Measurements from ENCODE around the gene CAMK2D. TPM values are rescaled to one million over a fixed set of nuclear protein-coding genes. Genes with fewer than 3 reads are reported as not detected.

CAMK2D gene
- total RNA-seq, 1 experiment from 2014 or later, result 19.9 TPM

DNA sequence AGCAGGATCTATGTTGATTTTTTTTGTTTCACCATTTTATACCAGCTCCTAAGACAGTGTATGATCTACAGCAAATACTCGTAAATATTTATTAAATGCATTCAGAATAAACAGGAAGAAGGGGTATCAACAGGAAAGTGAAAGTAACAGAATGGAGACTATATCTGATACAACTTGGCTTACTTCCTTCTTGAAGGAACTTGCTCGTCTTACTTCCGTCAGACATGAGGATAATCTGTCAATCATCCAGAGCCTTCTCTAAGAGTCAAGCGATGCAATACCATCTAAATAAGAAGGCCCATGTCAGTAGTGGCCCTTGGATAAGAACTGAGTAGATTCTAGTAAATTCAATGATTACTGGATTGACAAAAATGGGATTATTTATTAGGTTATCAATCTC is 84.2 kb downstream of the CAMK2D start:
- H3K4me3 ChIP-seq, result no peak overlapping the region
- H3K36me3 ChIP-seq, result peaks cover 8% of the 10 kb centered on the region; the same call in 1 of the 2 replicates
- H3K27me3 ChIP-seq, result no peaks in the 10 kb centered on the region
- 0 out of 2 replicates have a peak, but pooled peaks cover 1% of the 10 kb centered on the region for H3K9me3 ChIP-seq
- DNase-seq, result no peak

DNA sequence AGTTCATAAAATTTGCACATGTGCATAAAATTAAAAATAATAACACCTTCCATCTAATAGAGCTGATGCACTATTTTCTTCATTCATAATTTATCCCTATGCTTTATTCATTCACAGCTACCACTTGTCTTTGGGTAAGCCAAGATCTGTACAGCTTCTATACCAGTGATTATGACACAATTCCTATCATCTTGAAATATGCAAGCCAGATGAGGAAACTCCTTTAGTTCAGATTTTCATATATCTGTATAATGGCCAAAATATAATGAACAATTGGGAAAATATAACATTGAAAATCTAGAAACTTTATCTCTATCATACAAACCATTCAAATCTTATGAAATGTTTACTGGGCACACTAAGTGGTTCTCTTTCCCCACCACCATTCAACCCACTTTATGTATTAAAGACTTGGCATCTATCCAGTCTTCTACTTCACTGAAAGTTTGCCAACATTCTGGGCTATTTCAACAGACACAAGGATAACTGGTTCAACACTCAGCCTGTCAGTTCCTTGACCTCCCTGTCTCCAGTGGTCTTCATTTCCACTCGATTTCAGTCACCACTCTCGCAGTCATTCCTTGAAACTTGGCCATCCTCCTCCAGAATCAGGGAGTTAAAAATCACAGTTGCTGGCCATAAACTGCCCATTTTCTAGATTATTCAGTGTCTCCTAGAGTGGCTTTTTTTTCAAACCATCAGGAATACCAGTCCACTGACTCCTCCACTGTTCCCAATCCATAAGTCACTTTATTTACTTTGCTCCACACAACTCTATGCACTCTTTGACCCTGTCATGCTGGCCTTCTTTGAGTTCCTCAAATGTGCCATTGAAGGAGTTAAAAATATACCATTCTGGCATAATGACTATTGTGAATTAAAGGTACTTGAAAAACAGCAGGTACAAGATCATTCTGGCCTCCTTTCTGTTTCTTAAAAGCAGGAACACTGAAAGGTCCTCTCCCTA is 85.5 kb downstream of the CAMK2D start:
- 0 out of 2 replicates have a peak, but pooled peaks cover 1% of the 10 kb centered on the region for H3K9me3 ChIP-seq
- no peaks in the 10 kb centered on the region for H3K27me3 ChIP-seq
- H3K4me3 ChIP-seq, result no peak overlapping the region
- peaks cover 8% of the 10 kb centered on the region; the same call in 1 of the 2 replicates for H3K36me3 ChIP-seq
- DNase-seq, result no peak

DNA sequence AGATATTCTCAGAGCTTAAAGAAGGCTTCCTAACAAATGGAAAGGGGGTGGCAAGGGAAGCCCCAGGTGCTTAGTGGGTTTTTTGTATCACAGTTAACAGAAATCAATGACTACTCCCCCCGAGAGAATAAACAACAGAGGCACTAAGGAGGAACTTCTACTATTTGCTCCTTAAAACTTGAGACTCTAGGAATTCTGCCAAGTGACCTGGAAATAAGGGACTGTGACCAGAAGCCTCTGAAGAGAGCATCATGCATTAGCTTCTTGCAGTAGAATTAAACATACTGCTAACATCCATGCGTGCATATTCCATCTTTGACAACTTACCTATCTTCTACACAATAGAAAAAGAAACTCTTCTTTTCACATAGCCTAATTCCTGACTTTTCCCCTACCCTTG is 86.8 kb downstream of the CAMK2D start:
- Histone ChIP-seq H3K9me3 (0 out of 2 replicates have a peak, but pooled peaks cover 1% of the 10 kb centered on the region), H3K36me3 (peaks cover 8% of the 10 kb centered on the region; the same call in 1 of the 2 replicates), H3K4me3 (no peak overlapping the region), H3K27me3 (no peaks in the 10 kb centered on the region)
- DNase-seq, result no peak

DNA sequence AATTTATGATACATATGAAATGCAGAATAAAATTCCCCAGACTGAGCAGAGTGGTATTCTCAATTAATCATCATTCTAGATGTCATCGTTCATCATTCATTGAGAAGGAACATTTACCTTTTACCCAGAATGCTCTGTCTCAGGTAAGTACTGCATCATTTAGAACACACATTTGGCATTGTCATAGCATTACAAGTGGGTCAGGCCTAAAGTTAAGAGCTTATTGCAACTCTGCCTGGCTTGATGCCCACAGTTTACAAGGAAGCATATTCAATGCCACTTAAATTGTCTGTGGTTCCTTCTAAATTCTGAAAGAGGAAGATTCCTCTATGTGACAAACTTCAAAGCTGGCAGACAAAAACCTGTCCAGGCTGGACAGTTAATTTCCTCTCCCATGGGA is 87.3 kb downstream of the CAMK2D start:
- no peak for DNase-seq
- no peaks in the 10 kb centered on the region for H3K27me3 ChIP-seq
- H3K9me3 ChIP-seq, result 0 out of 2 replicates have a peak, but pooled peaks cover 1% of the 10 kb centered on the region
- peaks cover 10% of the 10 kb centered on the region; the same call in 1 of the 2 replicates for H3K36me3 ChIP-seq
- H3K4me3 ChIP-seq, result no peak overlapping the region

DNA sequence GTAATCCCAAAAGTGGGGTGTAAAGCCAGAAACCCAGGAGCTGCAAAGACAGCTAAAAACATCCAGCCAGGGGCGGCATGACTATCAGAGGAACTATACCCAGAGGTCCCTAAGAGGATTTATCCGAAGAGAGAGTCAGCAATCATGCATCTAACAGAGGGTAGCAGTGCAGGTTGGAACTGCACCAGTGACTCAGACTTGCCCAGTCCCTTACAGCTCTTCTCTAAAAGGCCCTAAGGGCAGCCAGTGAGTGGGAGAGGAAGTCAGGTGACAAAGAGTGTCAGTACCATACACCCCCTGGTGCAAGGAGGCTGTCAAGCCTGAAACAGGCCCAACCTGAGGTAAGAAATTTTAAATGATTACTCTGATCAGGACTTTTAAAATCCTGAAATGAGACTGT is 88.1 kb downstream of the CAMK2D start:
- peak; percentile 9 for DNase-seq
- Histone ChIP-seq H3K9me3 (0 out of 2 replicates have a peak, but pooled peaks cover 1% of the 10 kb centered on the region), H3K27me3 (no peaks in the 10 kb centered on the region), H3K4me3 (no peak overlapping the region), H3K36me3 (peaks cover 8% of the 10 kb centered on the region; the same call in 1 of the 2 replicates)

DNA sequence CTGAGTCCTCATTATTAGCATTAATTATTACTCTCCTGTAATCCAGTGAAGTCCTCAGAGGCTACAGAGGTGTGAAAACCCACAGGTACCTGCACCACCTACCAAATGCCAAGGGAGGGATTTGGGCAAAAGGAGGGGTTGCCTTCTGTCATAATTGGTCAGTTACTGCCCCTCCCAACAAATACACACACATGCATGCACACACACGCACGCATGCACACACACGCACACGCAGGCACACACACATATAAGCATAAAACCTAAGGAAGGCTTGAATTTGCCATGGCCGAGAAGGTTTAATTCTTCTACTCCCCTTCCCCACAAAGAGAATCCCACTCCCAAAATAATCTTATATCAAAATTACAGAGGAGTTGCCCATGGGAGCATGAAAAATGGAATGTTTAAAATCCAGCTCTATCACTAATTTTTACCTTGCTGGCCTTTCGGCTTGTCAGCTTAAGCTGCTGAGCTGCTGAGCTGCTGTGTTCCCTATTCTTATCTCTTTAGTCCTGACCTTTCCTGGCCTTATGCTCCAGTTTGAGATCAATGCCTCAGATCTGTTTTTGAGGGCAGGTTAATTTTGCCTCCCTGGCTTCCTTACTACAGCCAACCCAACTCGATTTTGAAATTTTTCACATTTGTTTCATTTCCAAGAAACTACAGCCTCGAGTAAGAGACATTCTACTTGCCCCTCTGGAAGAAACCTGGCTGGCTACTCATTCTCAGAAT is 95.0 kb downstream of the CAMK2D start:
- H3K4me3 ChIP-seq, result no peak overlapping the region
- H3K36me3 ChIP-seq, result peaks cover 2% of the 10 kb centered on the region; the same call in 1 of the 2 replicates
- DNase-seq, result no peak
- no peaks in the 10 kb centered on the region for H3K27me3 ChIP-seq
- H3K9me3 ChIP-seq, result no peaks in the 10 kb centered on the region

DNA sequence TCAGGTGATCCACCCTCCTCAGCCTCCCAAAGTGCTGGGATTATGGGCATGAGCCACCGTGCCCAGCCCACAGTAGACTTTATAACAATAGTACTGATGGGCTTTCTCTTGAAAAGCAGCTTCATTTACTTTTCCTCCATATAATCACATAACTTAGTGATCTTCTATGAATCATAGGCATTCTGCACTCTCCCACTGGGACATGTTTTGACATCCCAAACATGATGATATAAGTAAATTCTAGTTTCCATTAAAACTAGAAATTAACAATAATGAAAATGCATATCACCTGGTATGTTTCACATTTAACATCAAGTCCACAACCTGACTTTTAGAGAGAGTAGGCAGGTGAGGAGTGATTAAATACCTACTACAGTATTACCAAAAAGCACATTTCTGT is 96.5 kb downstream of the CAMK2D start:
- H3K9me3 ChIP-seq, result no peaks in the 10 kb centered on the region
- peaks cover 2% of the 10 kb centered on the region; the same call in 1 of the 2 replicates for H3K36me3 ChIP-seq
- DNase-seq, result no peak
- no peaks in the 10 kb centered on the region for H3K27me3 ChIP-seq
- no peak overlapping the region for H3K4me3 ChIP-seq

DNA sequence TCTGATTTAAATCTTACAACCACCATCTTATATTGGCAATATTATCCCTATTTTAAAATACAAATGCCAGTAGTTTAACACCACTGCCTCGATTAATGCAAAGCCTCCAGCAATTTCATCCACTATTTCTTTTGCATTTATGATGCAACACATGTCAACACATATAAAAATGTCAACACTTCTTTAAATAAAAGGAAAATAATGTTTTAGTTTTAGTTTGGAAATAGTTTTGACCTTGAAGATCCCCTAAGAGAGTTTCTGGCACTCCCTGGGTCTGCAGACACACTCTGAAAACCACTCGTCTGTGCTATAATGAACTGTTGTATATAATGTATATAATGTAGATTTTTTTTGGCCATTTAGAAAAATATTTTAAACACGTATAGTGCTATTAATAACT is 99.0 kb downstream of the CAMK2D start:
- no peak for DNase-seq
- H3K36me3 ChIP-seq, result no peaks in the 10 kb centered on the region
- no peaks in the 10 kb centered on the region for H3K27me3 ChIP-seq

DNA sequence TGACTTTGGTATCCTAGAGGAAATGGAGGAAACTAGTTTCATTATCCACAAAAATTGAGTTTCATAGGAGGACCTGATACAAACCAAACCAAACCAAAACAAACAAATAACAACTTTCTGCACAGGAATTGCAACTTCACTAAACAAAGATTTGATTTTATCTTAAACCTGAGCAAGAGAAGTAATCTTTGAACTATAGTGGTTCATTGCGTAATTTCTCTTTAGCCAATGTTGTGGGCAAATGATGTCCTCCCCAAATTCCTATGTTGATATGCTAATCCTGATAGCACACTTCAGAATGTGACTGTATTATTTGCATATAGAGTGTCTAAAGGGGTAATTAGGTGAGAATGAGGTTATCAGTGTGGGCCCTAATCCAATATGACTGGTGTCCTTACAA is 102.4 kb downstream of the CAMK2D start:
- no peaks in the 10 kb centered on the region for H3K9me3 ChIP-seq
- no peaks in the 10 kb centered on the region for H3K27me3 ChIP-seq
- no peaks in the 10 kb centered on the region for H3K36me3 ChIP-seq
- H3K4me3 ChIP-seq, result no peak overlapping the region
- no peak for DNase-seq

More for the DNA sequence above, 99.0 kb downstream of the CAMK2D start:
- Histone ChIP-seq H3K9me3 (no peaks in the 10 kb centered on the region), H3K4me3 (no peak overlapping the region)

DNA sequence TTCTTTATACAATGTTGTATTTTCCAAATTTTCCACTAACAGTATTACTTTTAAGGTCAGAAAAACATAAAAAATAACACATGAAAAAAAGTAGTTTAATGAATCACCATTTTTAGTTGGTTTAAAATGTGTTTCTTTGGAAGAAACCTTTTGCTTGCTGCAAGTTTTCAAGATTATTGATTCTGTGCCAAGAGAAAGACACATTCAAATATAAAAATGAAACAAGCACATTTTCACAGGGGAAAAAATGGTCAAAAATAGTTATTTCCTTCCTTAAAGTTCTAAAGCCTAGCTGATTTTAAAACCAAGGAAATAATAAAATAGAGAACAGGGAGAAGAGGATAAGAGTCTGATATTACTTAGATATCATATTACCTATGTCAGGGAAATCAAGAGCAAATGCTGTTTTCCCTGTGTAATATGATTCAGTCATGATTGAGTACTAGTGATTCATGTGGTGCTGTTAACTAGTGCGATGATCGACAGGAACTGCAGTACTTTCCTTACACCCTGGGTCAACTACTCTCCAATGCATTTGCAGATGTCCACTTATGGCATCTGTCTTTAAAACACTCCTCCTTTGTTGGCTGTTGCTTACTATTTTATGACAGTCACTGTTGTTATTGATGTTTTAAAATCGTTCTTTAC is 103.8 kb downstream of the CAMK2D start:
- Histone ChIP-seq H3K9me3 (no peaks in the 10 kb centered on the region), H3K36me3 (no peaks in the 10 kb centered on the region), H3K27me3 (no peaks in the 10 kb centered on the region), H3K4me3 (no peak overlapping the region)
- DNase-seq, result no peak

DNA sequence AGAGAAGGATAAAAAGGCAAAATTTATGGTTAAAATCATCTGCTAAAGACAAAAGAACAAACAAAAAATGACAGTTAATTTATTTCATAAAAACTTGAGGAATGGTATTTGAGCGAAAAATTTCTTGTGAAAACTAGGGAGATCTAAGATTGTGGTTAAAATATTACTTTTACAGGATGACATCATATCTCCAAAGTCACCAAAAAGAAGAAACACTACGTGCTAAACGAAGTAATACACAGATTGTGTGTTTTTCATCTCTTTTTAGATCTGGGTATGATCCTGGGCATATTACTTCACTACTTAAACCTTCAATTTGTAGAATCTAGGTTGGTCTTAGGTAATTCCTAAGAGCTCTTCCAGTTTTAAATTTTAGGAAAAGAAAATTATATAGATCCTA is 107.7 kb downstream of the CAMK2D start:
- Histone ChIP-seq H3K4me3 (no peak overlapping the region), H3K9me3 (no peaks in the 10 kb centered on the region), H3K27me3 (no peaks in the 10 kb centered on the region), H3K36me3 (no peaks in the 10 kb centered on the region)
- no peak for DNase-seq

DNA sequence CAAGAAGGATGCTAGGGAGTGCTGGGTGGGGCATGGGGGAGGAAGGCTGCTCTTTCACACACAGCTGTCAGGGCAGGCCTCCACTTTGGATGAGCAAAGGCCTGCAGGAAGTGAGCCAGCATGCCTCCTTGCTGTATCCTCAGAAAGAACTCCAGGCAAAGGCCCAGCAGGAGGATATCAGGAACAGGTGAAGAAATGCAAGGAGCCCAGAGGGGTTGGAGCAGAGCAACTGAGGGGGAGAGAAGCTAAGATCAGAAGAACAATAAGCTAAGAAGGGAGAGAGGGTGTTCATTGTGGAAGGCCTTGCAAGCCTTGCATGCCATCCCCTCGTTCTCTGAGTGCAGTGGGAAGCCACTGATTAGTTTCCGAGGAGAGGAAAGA is 115.1 kb downstream of the CAMK2D start:
- H3K4me3 ChIP-seq, result no peak overlapping the region
- no peaks in the 10 kb centered on the region for H3K27me3 ChIP-seq
- H3K9me3 ChIP-seq, result no peaks in the 10 kb centered on the region
- no peaks in the 10 kb centered on the region for H3K36me3 ChIP-seq
- peak; percentile 37 for DNase-seq

DNA sequence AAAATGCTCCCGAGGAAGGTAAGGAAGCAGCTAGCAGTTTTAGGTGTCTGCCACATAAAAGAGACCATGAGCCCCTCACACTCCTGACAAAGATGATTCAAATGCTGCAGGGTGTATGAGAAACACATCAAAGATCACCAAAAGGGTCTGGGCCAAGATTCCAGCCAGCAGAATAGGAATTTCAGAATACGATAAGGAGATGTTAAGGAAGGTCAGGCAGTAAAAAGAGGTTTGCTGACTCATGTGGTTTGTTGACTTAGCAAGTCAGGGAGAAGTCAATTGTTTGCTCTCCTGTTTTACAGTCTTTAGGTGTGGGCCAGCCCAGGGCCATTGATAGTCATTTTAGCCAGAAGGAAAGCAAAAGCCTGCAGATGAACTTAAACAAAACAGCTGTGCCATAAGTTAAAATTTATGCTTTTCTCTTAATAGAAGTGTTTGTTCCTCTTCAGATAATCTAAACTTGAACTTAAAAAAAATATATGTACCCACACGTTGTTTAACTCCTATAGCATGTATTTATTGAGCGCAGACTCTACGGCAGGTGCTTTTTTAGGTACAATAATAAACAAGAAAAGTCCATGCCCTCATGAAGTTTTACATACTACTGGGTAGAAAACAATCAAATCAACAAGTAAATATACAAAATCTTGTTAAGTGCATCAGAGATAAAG is 115.6 kb downstream of the CAMK2D start:
- no peaks in the 10 kb centered on the region for H3K9me3 ChIP-seq
- no peaks in the 10 kb centered on the region for H3K27me3 ChIP-seq
- DNase-seq, result peak; percentile 13
- no peak overlapping the region for H3K4me3 ChIP-seq
- no peaks in the 10 kb centered on the region for H3K36me3 ChIP-seq

DNA sequence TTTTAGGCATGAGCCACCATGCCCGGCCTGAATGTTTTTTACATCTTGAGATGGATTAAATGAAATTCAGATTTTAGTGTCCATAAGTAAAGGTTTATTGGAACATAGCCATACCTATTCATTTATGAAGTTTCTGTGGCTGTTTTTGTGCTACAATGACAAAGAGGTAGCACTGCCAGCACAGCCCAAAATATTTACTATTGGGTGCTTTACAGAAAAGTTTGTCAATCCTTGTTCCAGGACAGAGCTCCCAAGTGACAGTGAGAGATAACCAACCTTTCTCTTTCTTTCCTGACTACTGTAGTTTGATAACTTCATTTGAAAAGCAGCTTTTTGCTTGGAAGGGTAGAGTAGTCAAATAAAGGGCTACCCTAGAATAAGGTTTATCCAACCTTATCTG is 116.2 kb downstream of the CAMK2D start:
- Histone ChIP-seq H3K27me3 (no peaks in the 10 kb centered on the region), H3K9me3 (no peaks in the 10 kb centered on the region), H3K36me3 (no peaks in the 10 kb centered on the region), H3K4me3 (no peak overlapping the region)
- DNase-seq, result no peak

DNA sequence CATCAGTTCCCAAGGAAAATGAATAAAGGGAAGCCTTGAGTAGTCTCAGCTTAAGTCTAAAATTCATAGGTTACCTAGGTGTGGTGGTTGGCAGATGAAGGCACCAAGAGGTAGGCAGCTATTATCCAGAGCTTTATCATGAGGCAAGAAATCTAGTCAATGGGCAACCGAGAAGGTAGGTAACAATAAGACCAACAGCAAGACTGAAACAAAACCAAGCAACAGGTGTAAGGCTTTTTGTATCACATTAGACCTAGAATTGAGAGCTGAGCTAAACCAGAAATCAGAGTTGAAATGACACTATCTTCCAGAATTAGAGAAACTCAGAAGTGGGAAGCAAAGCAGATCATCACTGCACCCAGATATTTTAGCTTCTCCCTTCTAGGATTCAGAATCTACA is 117.1 kb downstream of the CAMK2D start:
- DNase-seq, result no peak
- H3K27me3 ChIP-seq, result no peaks in the 10 kb centered on the region
- H3K4me3 ChIP-seq, result no peak overlapping the region
- H3K9me3 ChIP-seq, result no peaks in the 10 kb centered on the region
- no peaks in the 10 kb centered on the region for H3K36me3 ChIP-seq

DNA sequence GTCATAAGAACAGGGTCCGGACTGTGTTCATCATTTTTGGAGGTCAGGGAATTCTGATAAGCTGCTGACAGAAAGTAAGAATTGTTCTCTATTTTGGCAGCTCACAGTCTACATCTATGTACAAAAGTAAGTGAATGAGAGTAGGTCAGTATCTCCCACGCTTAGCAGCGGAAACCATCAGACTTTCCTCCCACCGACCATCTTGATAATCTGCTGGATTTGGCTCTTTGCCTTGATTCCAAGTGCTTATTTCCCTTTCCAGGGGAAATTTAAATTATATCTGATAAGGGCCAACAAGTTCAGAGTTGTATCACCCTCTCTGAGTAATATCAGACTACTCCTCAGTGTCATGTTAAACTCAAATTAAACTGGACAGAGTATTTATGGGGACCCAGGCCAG is 118.0 kb downstream of the CAMK2D start:
- Histone ChIP-seq H3K36me3 (no peaks in the 10 kb centered on the region), H3K9me3 (no peaks in the 10 kb centered on the region)
- DNase-seq, result no peak

More for the DNA sequence above, 118.0 kb downstream of the CAMK2D start:
- Histone ChIP-seq H3K4me3 (no peak overlapping the region), H3K27me3 (no peaks in the 10 kb centered on the region)
